K562 (cell line): Measurements from ENCODE around the gene MIB2. TPM values are rescaled to one million over a fixed set of nuclear protein-coding genes. Genes with fewer than 3 reads are reported as not detected.

Source experiments
- ATAC-seq: fragments of 200-7000 bp; cut with Tn5 transposase; 3 replicates; pipeline ENCODE4 v1.9.1; 2020; ENCODE audit warnings: moderate library complexity
- BruUV-seq: library from RNA; stranded (reverse); fragments of 400-500 nt; replicated peaks from 2 replicates; lab custom pipeline; 2021; lab: Mats Ljungman, UMichigan
- CTCF ChIA-PET: fragments of 300-600 bp; formaldehyde crosslinking; extraction: SDS; loops from one replicate; lab custom pipeline; 2021; ENCODE audit warnings: low intra/inter-chr PET ratio; lab: Yijun Ruan, JAX
- POLR2A ChIA-PET: fragments of 300-600, 350-650 bp; sonication (Branson Sonifier 250); formaldehyde crosslinking; extraction: SDS; loops from one replicate; lab custom pipeline; 2021; ENCODE audit warnings: antibody characterized with exemption, inconsistent platforms; lab: Yijun Ruan, JAX
- DNase-seq, 4 experiments: peaks; one replicate each; pipeline versions ENCODE4 v3.0.0 to v3.0.0-alpha.2; 2011 to 2018; ENCODE audit warnings: low spot score in 3 of 4, mixed read lengths in 3 of 4; ENCODE audit errors: extremely low read depth in 1 of 4
- FAIRE-seq: peaks from 2 replicates; lab custom pipeline; 2011; peaks lifted over from hg19 to GRCh38; lab: Jason Lieb, UNC
- H2AFZ ChIP-seq: 2 replicates; pipeline ENCODE4 v1.6.0; 2011; ENCODE audit warnings: low read depth, low read length, control low read depth, inconsistent platforms
- H3K27ac ChIP-seq: fragments of 200-600 bp; 3 replicates; pipeline ENCODE4 v1.8.0; 2011; ENCODE audit warnings: low read depth, mild to moderate bottlenecking, control low read depth, inconsistent platforms, low read length, moderate library complexity, mixed read lengths; ENCODE audit errors: extremely low read depth
- H3K27me3 ChIP-seq, 2 experiments: fragments of 300-600 bp in 1 of 2; 2 replicates in 1 of 2; 3 replicates in 1 of 2; pipeline versions ENCODE4 v1.6.0 to v1.8.0; 2011; ENCODE audit warnings: inconsistent platforms in 2 of 2, low read length in 2 of 2, mild to moderate bottlenecking in 1 of 2, mixed read lengths in 1 of 2, moderate library complexity in 1 of 2; ENCODE audit not compliant: control insufficient read depth in 2 of 2, insufficient read depth in 2 of 2
- H3K36me3 ChIP-seq: fragments of 300-600 bp; 3 replicates; pipeline ENCODE4 v1.8.0; 2011; ENCODE audit warnings: mild to moderate bottlenecking, low read length, inconsistent platforms; ENCODE audit not compliant: control insufficient read depth, insufficient read depth
- H3K4me1 ChIP-seq, 2 experiments: fragments of 200-600 bp in 1 of 2; replicated peaks in 1 of 2; 2 replicates in 1 of 2; 3 replicates in 1 of 2; pipeline versions ENCODE4 v1.5.1 to v1.8.0; 2011; ENCODE audit warnings: inconsistent platforms in 2 of 2, low read length in 2 of 2, mild to moderate bottlenecking in 1 of 2, mixed read lengths in 1 of 2, moderate library complexity in 1 of 2; ENCODE audit not compliant: control insufficient read depth in 2 of 2, insufficient read depth in 2 of 2
- H3K4me2 ChIP-seq: 2 replicates; pipeline ENCODE4 v1.6.1; 2011; ENCODE audit warnings: low read length, control low read depth, inconsistent platforms, mixed read lengths; ENCODE audit not compliant: insufficient read depth
- H3K4me3 ChIP-seq: fragments of 200-600 bp; sonication (generic), shearing (Covaris generic); 2 replicates; pipeline ENCODE4 v1.5.1; 2016; ENCODE audit warnings: control low read depth, inconsistent platforms
- H3K79me2 ChIP-seq: fragments of 200-600 bp; 3 replicates; pipeline ENCODE4 v1.8.0; 2011; ENCODE audit warnings: low read length, inconsistent platforms; ENCODE audit not compliant: control insufficient read depth, insufficient read depth
- H3K9ac ChIP-seq, 2 experiments: 2 replicates each; pipeline versions ENCODE4 v1.6.0 to v1.6.1; 2011; ENCODE audit warnings: low read depth in 2 of 2, low read length in 2 of 2, control low read depth in 1 of 2, inconsistent platforms in 1 of 2, mild to moderate bottlenecking in 1 of 2, mixed read lengths in 1 of 2; ENCODE audit not compliant: insufficient read depth in 1 of 2
- H3K9me1 ChIP-seq: one replicate; pipeline ENCODE4 v1.6.0; 2011; ENCODE audit warnings: inconsistent platforms, mild to moderate bottlenecking, low read length, moderate library complexity; ENCODE audit not compliant: control insufficient read depth, insufficient read depth
- H3K9me3 ChIP-seq: replicated peaks from 2 replicates; pipeline ENCODE4 v1.5.1; 2011; ENCODE audit warnings: low read depth, low read length, inconsistent platforms; ENCODE audit not compliant: control insufficient read depth, insufficient read depth
- H4K20me1 ChIP-seq: replicated peaks from 2 replicates; pipeline ENCODE4 v1.6.1; 2011; ENCODE audit warnings: low read length, inconsistent platforms, mixed read lengths; ENCODE audit not compliant: control insufficient read depth, insufficient read depth
- CBX1 ChIP-seq: sonication (generic); IDR thresholded peaks from 2 replicates; pipeline ENCODE4 v1.6.1; 2016; ENCODE audit warnings: antibody characterized with exemption, low read depth, mild to moderate bottlenecking
- ETS2 ChIP-seq: IDR thresholded peaks from 2 replicates; pipeline ENCODE4 v1.6.1; 2016; ENCODE audit warnings: borderline replicate concordance, missing genetic modification characterization, mild to moderate bottlenecking, moderate library complexity, missing compliant biosample characterization; ENCODE audit not compliant: poor library complexity, severe bottlenecking
- FOXK1 ChIP-seq: sonication (generic); formaldehyde crosslinking; IDR thresholded peaks from 2 replicates; pipeline ENCODE4 v1.8.0; 2022; ENCODE audit warnings: missing genetic modification reagents, mild to moderate bottlenecking, borderline replicate concordance
- HNRNPLL ChIP-seq: fragments of 200-400 bp; formaldehyde crosslinking; IDR thresholded peaks from 2 replicates; pipeline ENCODE4 v1.6.1; 2017; ENCODE audit warnings: low read length, low read depth, mild to moderate bottlenecking; ENCODE audit not compliant: poor library complexity, severe bottlenecking
- ILF3 ChIP-seq: fragments of 450-650 bp; IDR thresholded peaks from 2 replicates; pipeline ENCODE4 v1.6.1; 2018; ENCODE audit warnings: antibody characterized with exemption, mild to moderate bottlenecking, moderate library complexity, borderline replicate concordance
- KHSRP ChIP-seq: fragments of 450-650 bp; IDR thresholded peaks from 2 replicates; pipeline ENCODE4 v1.6.1; 2017
- MCM5 ChIP-seq: fragments of 450-650 bp; IDR thresholded peaks from 2 replicates; pipeline ENCODE4 v1.6.1; 2016; ENCODE audit warnings: low read depth
- NONO ChIP-seq, 2 experiments: fragments of 200-400 bp in 1 of 2; fragments of 450-650 bp in 1 of 2; formaldehyde crosslinking in 1 of 2; IDR thresholded peaks; 2 replicates each; pipeline ENCODE4 v1.6.1; 2017; ENCODE audit warnings: low read depth in 2 of 2, mild to moderate bottlenecking in 2 of 2, moderate library complexity in 2 of 2, low read length in 1 of 2
- NR2C1 ChIP-seq, 2 experiments: fragments of 450-650 bp; IDR thresholded peaks; 2 replicates each; pipeline ENCODE4 v1.6.1; 2017; ENCODE audit warnings: mild to moderate bottlenecking in 2 of 2, antibody characterized with exemption in 1 of 2, inconsistent platforms in 1 of 2, missing compliant biosample characterization in 1 of 2, missing genetic modification characterization in 1 of 2
- RBM25 ChIP-seq: fragments of 200-400 bp; formaldehyde crosslinking; IDR thresholded peaks from 2 replicates; pipeline ENCODE4 v1.6.1; 2018; ENCODE audit warnings: low read length, low read depth, moderate library complexity; ENCODE audit not compliant: severe bottlenecking
- SIN3B ChIP-seq: fragments of 450-650 bp; IDR thresholded peaks from 2 replicates; pipeline ENCODE4 v1.6.1; 2017; ENCODE audit warnings: low read depth, mild to moderate bottlenecking, moderate library complexity
- SRF ChIP-seq, 2 experiments: fragments of 250-450, 450-650 bp in 1 of 2; sonication (Bioruptor Pico) in 1 of 2; sonication (generic) in 1 of 2; formaldehyde crosslinking; IDR thresholded peaks; 2 replicates each; pipeline versions ENCODE4 v1.5.0 to v1.5.1; 2020 to 2022; ENCODE audit warnings: mild to moderate bottlenecking in 1 of 2, missing genetic modification reagents in 1 of 2
- SRSF9 ChIP-seq: fragments of 200-400 bp; formaldehyde crosslinking; IDR thresholded peaks from 2 replicates; pipeline ENCODE4 v1.6.1; 2017; ENCODE audit warnings: low read depth, low read length, borderline replicate concordance
- TARDBP ChIP-seq: fragments of 450-650 bp; IDR thresholded peaks from 2 replicates; pipeline ENCODE4 v1.6.1; 2016
- TGIF2 ChIP-seq: sonication (generic); formaldehyde crosslinking; IDR thresholded peaks from 2 replicates; pipeline ENCODE4 v1.8.1; 2022; ENCODE audit warnings: mild to moderate bottlenecking, missing genetic modification reagents, moderate library complexity
- WHSC1 ChIP-seq: IDR thresholded peaks from one replicate; pipeline ENCODE4 v1.6.1; 2012; ENCODE audit warnings: low read length, control low read depth, inconsistent platforms
- ZNF217 ChIP-seq: sonication (generic); formaldehyde crosslinking; IDR thresholded peaks from 2 replicates; pipeline ENCODE4 v1.8.0; 2022; ENCODE audit warnings: mild to moderate bottlenecking, missing genetic modification reagents
- ZNF445 ChIP-seq: fragments of 250-450 bp; sonication (Bioruptor Pico); IDR thresholded peaks from 2 replicates; pipeline ENCODE4 v1.4.0; 2020; ENCODE audit warnings: low read depth, mild to moderate bottlenecking, moderate library complexity
- ZNF740 ChIP-seq, 3 experiments: fragments of 200-800 bp in 1 of 3; sonication (Bioruptor generic) in 1 of 3; sonication (generic) in 1 of 3; formaldehyde crosslinking in 1 of 3; IDR thresholded peaks; 2 replicates each; pipeline versions ENCODE4 v1.6.1 to v1.8.0; 2016 to 2022; ENCODE audit warnings: mild to moderate bottlenecking in 2 of 3, missing compliant biosample characterization in 2 of 3, missing genetic modification characterization in 2 of 3, missing genetic modification reagents in 1 of 3
- WGBS: fragments of 100-300 bp; shearing (Covaris generic); methylation state at CpG from one replicate; pipeline ENCODE4 v1.1.6; 2016; ENCODE audit warnings: low coverage, mixed read lengths; ENCODE audit not compliant: insufficient coverage; ENCODE audit errors: missing lambda C conversion rate; 5-methylcytosine and 5-hydroxymethylcytosine counted together
- in situ Hi-C: fragments of 300-500 bp; cut with MboI; formaldehyde crosslinking; loops from 4 replicates; pipeline ENCODE4 v1.15.0; 2018; ENCODE audit warnings: inconsistent platforms, mixed read lengths
- intact Hi-C: fragments of 100-400 bp; cut with micrococcal nuclease; formaldehyde crosslinking; loops from 2 replicates; pipeline ENCODE4 v1.14.2; 2022
- polyA plus RNA-seq, 8 experiments: library from polyadenylated mRNA; depleted of rRNA in 4 of 8; stranded (reverse) in 5 of 8; unstranded in 3 of 8; fragments of >200 nt; fragmentation: Nextera tagmentation in 2 of 8; fragmentation: Illumina TruSeq in 1 of 8; extraction: Ambion mirVana in 2 of 8; extraction: Trizol in 1 of 8; gene quantifications; 2 replicates each; pipeline versions ENCODE4 v1.2.1 to v1.2.3, GENCODE V29; 2011 to 2014; ENCODE audit warnings: inconsistent platforms in 1 of 8, missing spikeins in 1 of 8
- total RNA-seq, 7 experiments: library from RNA; depleted of rRNA in 6 of 7; stranded (reverse); fragments of >200 nt in 6 of 7; fragmentation: Illumina TruSeq in 2 of 7; extraction: Trizol in 2 of 7; gene quantifications; 2 replicates each; pipeline versions ENCODE4 v1.2.1 to v1.2.3, GENCODE V29; 2011 to 2021; ENCODE audit warnings: low replicate concordance in 1 of 7
- TF ChIP-seq, protein P1 (sequence below), 2 experiments: fragments of 450-650 bp in 1 of 2; sonication (generic) in 1 of 2; formaldehyde crosslinking; conservative IDR thresholded peaks; 2 replicates each; pipeline versions ENCODE4 v1.4.0 to v1.8.1; 2020 to 2022; ENCODE audit warnings: mild to moderate bottlenecking in 1 of 2, missing genetic modification reagents in 1 of 2

The MIB2 gene
- total and polyA plus RNA-seq, 9 of the 15 experiments (the other 6 are each of a cell fraction or from before 2014, with no cell fraction given) = 0.04 to 17.0 (median 4.9) TPM; not detected in 1

DNA sequence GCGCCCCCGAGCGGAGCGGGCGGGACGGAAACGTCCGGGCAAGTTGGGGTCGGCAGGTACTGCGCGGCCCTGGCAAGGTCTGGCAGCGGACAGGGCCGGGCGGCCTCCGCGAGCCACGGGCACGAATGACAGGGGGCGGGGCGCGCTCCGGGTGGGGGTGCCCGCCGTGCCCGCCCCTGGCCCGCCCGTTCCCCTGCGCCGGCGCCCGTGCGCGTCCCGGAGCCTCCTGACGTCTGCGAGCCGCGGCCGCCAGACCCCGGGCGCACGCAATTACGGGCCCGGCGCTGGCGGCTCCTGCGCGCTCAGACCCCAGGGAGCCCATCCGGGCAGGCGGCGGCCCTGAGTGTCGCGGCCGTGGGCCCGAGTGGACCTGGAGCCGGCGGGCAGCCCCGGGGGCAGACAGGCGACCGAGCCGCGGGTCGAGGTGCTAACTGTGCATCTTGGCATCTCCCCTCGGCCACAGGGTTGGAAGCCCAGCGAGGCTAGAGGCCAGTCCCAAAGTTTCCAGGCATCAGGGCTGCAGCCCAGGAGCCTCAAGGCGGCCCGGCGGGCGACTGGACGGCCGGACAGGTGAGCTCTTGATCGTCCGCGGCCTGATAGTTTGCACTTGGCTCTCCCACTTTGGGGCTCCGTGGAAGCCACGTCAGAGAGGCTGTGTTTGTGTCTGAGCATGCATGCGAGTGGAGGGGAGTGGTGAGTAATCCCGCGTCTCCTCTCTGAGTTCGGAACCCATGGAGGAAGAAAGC is 918 bp downstream of the MIB2 start:
- peak overlapping the region; percentile 94 for H3K4me2 ChIP-seq
- 8% methylated on average over 55 of the region's 80 CpGs for WGBS
- ChIA-PET POLR2A (interaction anchor here (0.8 to 3.9 kb wide), 4 partner anchors 9 to 41 kb away, joined by 3 to 61 read pairs (median 8); partner anchors contain the start of gene FNDC10), CTCF (no interaction called here)
- H2AFZ ChIP-seq = peak overlapping the region; percentile 97
- intact Hi-C loops = no loop called here
- no peaks in the 10 kb centered on the region for H3K27me3 ChIP-seq
- H3K9me1 ChIP-seq = no peaks in the 10 kb centered on the region
- in situ Hi-C loops = no loop called here
- DNase-seq (peak; percentile 23 to 88 (median 76)), FAIRE-seq (no peak), ATAC-seq (peak; percentile 6)
- H3K27ac ChIP-seq = peak overlapping the region; percentile 99
- H3K36me3 ChIP-seq = peaks cover 9% of the 10 kb centered on the region; the same call in 2 of the 3 replicates
- no peaks in the 10 kb centered on the region for H3K9me3 ChIP-seq
- H3K9ac ChIP-seq = peak overlapping the region; percentile 99 to 100; a peak in 3 of 4 replicates
- BruUV-seq = no TSS peak
- peaks cover 24% of the 10 kb centered on the region; the same call in 1 of the 2 replicates for H4K20me1 ChIP-seq
- peaks cover 31% of the 10 kb centered on the region for H3K79me2 ChIP-seq
- H3K4me3 ChIP-seq = peak overlapping the region; percentile 87
- peaks cover 13 to 78% of the 10 kb centered on the region in 2 experiments; a peak in 4 of 5 replicates for H3K4me1 ChIP-seq
- TF ChIP-seq SIN3B (no peak; the same call in 1 of the 2 replicates), ILF3 (peak; percentile 55; the same call in 1 of the 2 replicates), RBM25 (no peak), WHSC1 (no peak), SRSF9 (no peak), ZNF740 (CRISPR knock-in tag; IDR thresholded peaks at IDR 0.05) (peak; percentile 80), ZNF740 (tag; IDR thresholded peaks at IDR 0.05) (no peak), KHSRP (no peak), TGIF2 (CRISPR knock-in tag) (peak; percentile 69; the same call in 1 of the 2 replicates), ETS2 (no peak), NR2C1 (IDR thresholded peaks at IDR 0.05) (no peak), NR2C1 (tag; IDR thresholded peaks at IDR 0.05) (no peak), FOXK1 (CRISPR knock-in tag) (no peak), SRF (CRISPR knock-in tag; IDR thresholded peaks at IDR 0.05) (no peak), ZNF445 (CRISPR knock-in tag) (no peak), TARDBP (no peak), CBX1 (no peak), HNRNPLL (no peak), ZNF217 (CRISPR knock-in tag) (no peak), NONO (IDR thresholded peaks at IDR 0.05; ENCODE audit: low read depth in 2 of 2, low read length in 1 of 2) (peak in 1 of 2 experiments; percentile 77; a peak in 1 of 4 replicates), MCM5 (no peak)
- TF ChIP-seq, protein P1, sequence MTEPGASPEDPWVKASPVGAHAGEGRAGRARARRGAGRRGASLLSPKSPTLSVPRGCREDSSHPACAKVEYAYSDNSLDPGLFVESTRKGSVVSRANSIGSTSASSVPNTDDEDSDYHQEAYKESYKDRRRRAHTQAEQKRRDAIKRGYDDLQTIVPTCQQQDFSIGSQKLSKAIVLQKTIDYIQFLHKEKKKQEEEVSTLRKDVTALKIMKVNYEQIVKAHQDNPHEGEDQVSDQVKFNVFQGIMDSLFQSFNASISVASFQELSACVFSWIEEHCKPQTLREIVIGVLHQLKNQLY (CRISPR knock-in tag; conservative IDR thresholded peaks at IDR 0.05) = no peak
